GM12892 (cell line): ENCODE data around the gene CEP112.

Source experiments
- POLR2A ChIP-seq: IDR thresholded peaks from 2 replicates; pipeline ENCODE4 v1.6.1; 2011; ENCODE audit warnings: low read depth, low read length, control low read depth
- POLR2AphosphoS5 ChIP-seq: IDR thresholded peaks from 2 replicates; pipeline ENCODE4 v1.6.1; 2011; ENCODE audit warnings: low read depth, low read length, control low read depth
- TAF1 ChIP-seq: IDR thresholded peaks from 2 replicates; pipeline ENCODE4 v1.6.1; 2011; ENCODE audit warnings: low read depth, mild to moderate bottlenecking, control low read depth, low read length, borderline replicate concordance

GRCh38 chr17:66002063-66002585 is 189.8 kb downstream of the CEP112 start:
- TF ChIP-seq TAF1 (no peak), POLR2A (no peak), POLR2AphosphoS5 (no peak)
